Measurements from ENCODE around the gene PLEK2. TPM values are rescaled to one million over a fixed set of nuclear protein-coding genes. Genes with fewer than 3 reads are reported as not detected.

The PLEK2 gene
- total and polyA plus RNA-seq, 2 experiments from 2014 or later: 1.0 to 2.2 TPM

GRCh38 chr14:67429510-67430205 is 17.7 kb upstream of the PLEK2 start:
- Histone ChIP-seq H3K79me2 (replicated peaks; ENCODE audit: insufficient read depth) (no peaks in the 10 kb centered on the region), H3K27me3 (ENCODE audit: insufficient read depth) (no peaks in the 10 kb centered on the region), H3K4me3 (no peak overlapping the region), H4K20me1 (replicated peaks; ENCODE audit: insufficient read depth) (no peaks in the 10 kb centered on the region), H3K36me3 (ENCODE audit: insufficient read depth) (no peaks in the 10 kb centered on the region), H3K9me2 (ENCODE audit: insufficient read depth) (0 out of 2 replicates have a peak, but pooled peaks cover 2% of the 10 kb centered on the region), H3K4me2 (no peak overlapping the region), H3K27ac (ENCODE audit: low read depth) (no peak overlapping the region), H3F3A (replicated peaks; ENCODE audit: low read depth) (no peaks in the 10 kb centered on the region), H2AFZ (peak overlapping the region; percentile 52), H3K4me1 (ENCODE audit: insufficient read depth) (peaks cover 8% of the 10 kb centered on the region; the same call in 1 of the 2 replicates)
- H3K36me3 Mint-ChIP-seq (ENCODE audit: low read depth): no peaks in the 10 kb centered on the region
- H3K27ac Mint-ChIP-seq: no peak overlapping the region
- DNase-seq (ENCODE audit: low spot score) (no peak), ATAC-seq (no peak)
- peaks cover 4% of the 10 kb centered on the region for H3K27me3 Mint-ChIP-seq (ENCODE audit: insufficient read depth, low read depth, poor library complexity)
- peaks cover 15% of the 10 kb centered on the region; the same call in 2 of the 3 replicates for H3K4me1 Mint-ChIP-seq
- TF ChIP-seq CTCF (conservative IDR thresholded peaks at IDR 0.05; ENCODE audit: low read depth in 2 of 2): no peak
- no peak for TF ChIP-seq EZH2phosphoT487 (IDR thresholded peaks at IDR 0.05; ENCODE audit: unreplicated experiment)
- no peak for TF ChIP-seq NANOG (IDR thresholded peaks at IDR 0.05; ENCODE audit: borderline replicate concordance)
- no peak for TF ChIP-seq ETS1 (IDR thresholded peaks at IDR 0.05)
- H3K4me3 Mint-ChIP-seq: no peak overlapping the region
- no peaks in the 10 kb centered on the region for H3K9me3 Mint-ChIP-seq

- peaks cover 4% of the 10 kb centered on the region for H3K27me3 Mint-ChIP-seq (ENCODE audit: insufficient read depth, low read depth, poor library complexity)
- no peaks in the 10 kb centered on the region for H3K36me3 Mint-ChIP-seq (ENCODE audit: low read depth)
- H3K9me3 Mint-ChIP-seq: no peaks in the 10 kb centered on the region
- Histone ChIP-seq H2AFZ (peak overlapping the region; percentile 81), H3K27me3 (ENCODE audit: insufficient read depth) (no peaks in the 10 kb centered on the region), H3K4me3 (no peak overlapping the region), H4K20me1 (replicated peaks; ENCODE audit: insufficient read depth) (no peaks in the 10 kb centered on the region), H3F3A (replicated peaks; ENCODE audit: low read depth) (no peaks in the 10 kb centered on the region), H3K4me2 (no peak overlapping the region), H3K27ac (ENCODE audit: low read depth) (no peak overlapping the region), H3K9me2 (ENCODE audit: insufficient read depth) (0 out of 2 replicates have a peak, but pooled peaks cover 2% of the 10 kb centered on the region), H3K36me3 (ENCODE audit: insufficient read depth) (no peaks in the 10 kb centered on the region), H3K79me2 (replicated peaks; ENCODE audit: insufficient read depth) (no peaks in the 10 kb centered on the region), H3K4me1 (ENCODE audit: insufficient read depth) (peaks cover 8% of the 10 kb centered on the region; the same call in 1 of the 2 replicates)
- H3K4me1 Mint-ChIP-seq: peaks cover 15% of the 10 kb centered on the region; the same call in 2 of the 3 replicates
- DNase-seq (ENCODE audit: low spot score) (no peak), ATAC-seq (peak; percentile 25)
- H3K27ac Mint-ChIP-seq: no peak overlapping the region
- H3K4me3 Mint-ChIP-seq: no peak overlapping the region
- TF ChIP-seq EZH2 (IDR thresholded peaks at IDR 0.05; ENCODE audit: low read depth, unreplicated experiment) (no peak), NANOG (IDR thresholded peaks at IDR 0.05; ENCODE audit: borderline replicate concordance) (no peak), JUNB (IDR thresholded peaks at IDR 0.05; ENCODE audit: unreplicated experiment) (no peak), REST (IDR thresholded peaks at IDR 0.05; ENCODE audit: unreplicated experiment) (no peak), ETS1 (IDR thresholded peaks at IDR 0.05) (no peak), STAT1 (IDR thresholded peaks at IDR 0.05; ENCODE audit: unreplicated experiment) (no peak)
Measured at GRCh38 chr14:67428501-67429031, 16.6 kb upstream of the PLEK2 start.
